Muscle layer of colon (tissue), 2 donors: ENCODE results near the gene POTEJ.
"Not testable (repeated sequence)": the region's sequence is repeated elsewhere in the genome, so short reads cannot be mapped to it uniquely, and the experiment has no call there.

ENCODE experiments used
- H3K27ac ChIP-seq: one replicate; pipeline ENCODE4 v1.7.0; 2013; ENCODE audit warnings: low read depth, mild to moderate bottlenecking, low read length, moderate library complexity
- H3K27me3 ChIP-seq, 2 donors: one replicate each; pipeline ENCODE4 v1.7.0; 2013; ENCODE audit warnings: low read length in 2 of 2, mild to moderate bottlenecking in 2 of 2; ENCODE audit not compliant: insufficient read depth in 2 of 2, control insufficient read depth in 1 of 2
- H3K36me3 ChIP-seq: one replicate; pipeline ENCODE4 v1.7.0; 2013; ENCODE audit warnings: mild to moderate bottlenecking, low read length; ENCODE audit not compliant: insufficient read depth
- H3K4me1 ChIP-seq: one replicate; pipeline ENCODE4 v1.7.0; 2013; ENCODE audit warnings: mild to moderate bottlenecking, low read length; ENCODE audit not compliant: insufficient read depth
- H3K4me3 ChIP-seq, 2 donors: one replicate each; pipeline ENCODE4 v1.7.0; 2013; ENCODE audit warnings: low read length in 2 of 2, low read depth in 1 of 2, mild to moderate bottlenecking in 1 of 2, moderate library complexity in 1 of 2
- H3K9ac ChIP-seq: one replicate; pipeline ENCODE4 v1.7.0; 2013; ENCODE audit warnings: low read length
- H3K9me3 ChIP-seq: one replicate; pipeline ENCODE4 v1.7.0; 2013; ENCODE audit warnings: mild to moderate bottlenecking, low read length
- donor health status: abdominal sarcoma.
- donor health status: Adenocarcinoma of cecum.

POTEJ gene

GRCh38 chr2:130611140-130611539 is at the start of gene POTEJ:
Gene POTEJ, plus strand, starts transcription at chr2:130611440. Its CDS starts 93 bp downstream, at chr2:130611533.
- H3K9me3 ChIP-seq, H3K36me3 ChIP-seq, H3K27ac ChIP-seq, H3K9ac ChIP-seq, H3K4me1 ChIP-seq, H3K27me3 ChIP-seq, H3K4me3 ChIP-seq: not testable (repeated sequence)

GRCh38 chr2:130566165-130566564 is 45.1 kb upstream of the POTEJ start:
- H3K36me3 ChIP-seq, H3K9ac ChIP-seq, H3K4me1 ChIP-seq, H3K9me3 ChIP-seq, H3K4me3 ChIP-seq, H3K27me3 ChIP-seq, H3K27ac ChIP-seq: not testable (repeated sequence)

- H3K27me3 ChIP-seq, H3K9ac ChIP-seq, H3K4me3 ChIP-seq, H3K36me3 ChIP-seq, H3K27ac ChIP-seq, H3K4me1 ChIP-seq, H3K9me3 ChIP-seq: not testable (repeated sequence)
Observed at GRCh38 chr2:130571929-130572328, 39.3 kb upstream of the POTEJ start.

- H3K9ac ChIP-seq, H3K9me3 ChIP-seq, H3K4me1 ChIP-seq, H3K27ac ChIP-seq, H3K36me3 ChIP-seq, H3K27me3 ChIP-seq, H3K4me3 ChIP-seq: not testable (repeated sequence)
Observed at GRCh38 chr2:130574230-130574629, 37.0 kb upstream of the POTEJ start.

- H3K4me1 ChIP-seq, H3K9me3 ChIP-seq, H3K36me3 ChIP-seq, H3K27ac ChIP-seq, H3K27me3 ChIP-seq, H3K9ac ChIP-seq, H3K4me3 ChIP-seq: not testable (repeated sequence)
Observed at GRCh38 chr2:130576209-130576784, 34.9 kb upstream of the POTEJ start.

- H3K27ac ChIP-seq, H3K4me1 ChIP-seq, H3K27me3 ChIP-seq, H3K9ac ChIP-seq, H3K4me3 ChIP-seq, H3K9me3 ChIP-seq, H3K36me3 ChIP-seq: not testable (repeated sequence)
Observed at GRCh38 chr2:130577559-130577958, 33.7 kb upstream of the POTEJ start.

- not testable (repeated sequence) for H3K9me3 ChIP-seq, H3K4me1 ChIP-seq, H3K9ac ChIP-seq
Observed at GRCh38 chr2:130579121-130579520, 32.1 kb upstream of the POTEJ start.

GRCh38 chr2:130581491-130581890 is 29.7 kb upstream of the POTEJ start:
- not testable (repeated sequence) for H3K4me3 ChIP-seq, H3K9ac ChIP-seq, H3K4me1 ChIP-seq, H3K27me3 ChIP-seq, H3K36me3 ChIP-seq, H3K27ac ChIP-seq, H3K9me3 ChIP-seq

More at GRCh38 chr2:130579121-130579520, 32.1 kb upstream of the POTEJ start:
- H3K4me3 ChIP-seq, H3K36me3 ChIP-seq, H3K27ac ChIP-seq, H3K27me3 ChIP-seq: not testable (repeated sequence)

- H3K4me3 ChIP-seq, H3K36me3 ChIP-seq: not testable (repeated sequence)
Observed at GRCh38 chr2:130582970-130583369, 28.3 kb upstream of the POTEJ start.

GRCh38 chr2:130583582-130583981 is 27.7 kb upstream of the POTEJ start:
- H3K4me1 ChIP-seq, H3K27ac ChIP-seq, H3K27me3 ChIP-seq, H3K36me3 ChIP-seq, H3K9me3 ChIP-seq, H3K9ac ChIP-seq, H3K4me3 ChIP-seq: not testable (repeated sequence)

More at GRCh38 chr2:130582970-130583369, 28.3 kb upstream of the POTEJ start:
- H3K27ac ChIP-seq, H3K4me1 ChIP-seq, H3K9me3 ChIP-seq, H3K27me3 ChIP-seq, H3K9ac ChIP-seq: not testable (repeated sequence)

GRCh38 chr2:130584726-130585125 is 26.5 kb upstream of the POTEJ start:
- not testable (repeated sequence) for H3K27me3 ChIP-seq, H3K36me3 ChIP-seq, H3K27ac ChIP-seq, H3K9ac ChIP-seq, H3K4me1 ChIP-seq, H3K9me3 ChIP-seq, H3K4me3 ChIP-seq

GRCh38 chr2:130588688-130589458 is 22.4 kb upstream of the POTEJ start:
- not testable (repeated sequence) for H3K4me1 ChIP-seq, H3K27me3 ChIP-seq, H3K9ac ChIP-seq, H3K27ac ChIP-seq, H3K4me3 ChIP-seq, H3K36me3 ChIP-seq, H3K9me3 ChIP-seq
